OCI-LY7 (cell line): ENCODE data around the gene MLPH.

Source experiments
- EZH2phosphoT487 ChIP-seq: fragments of 200-600 bp; sonication (generic); IDR thresholded peaks from 2 replicates; pipeline ENCODE4 v1.6.1; 2018; ENCODE audit warnings: low read depth, borderline replicate concordance, mild to moderate bottlenecking, mixed run types, antibody characterized with exemption, low read length, moderate library complexity, mixed read lengths
- TF ChIP-seq, protein P1 (sequence below): fragments of 200-600 bp; sonication (generic); conservative IDR thresholded peaks from 2 replicates; pipeline ENCODE4 v1.5.1; 2014; ENCODE audit warnings: mild to moderate bottlenecking, antibody characterized with exemption, low read length, moderate library complexity, mixed read lengths

DNA sequence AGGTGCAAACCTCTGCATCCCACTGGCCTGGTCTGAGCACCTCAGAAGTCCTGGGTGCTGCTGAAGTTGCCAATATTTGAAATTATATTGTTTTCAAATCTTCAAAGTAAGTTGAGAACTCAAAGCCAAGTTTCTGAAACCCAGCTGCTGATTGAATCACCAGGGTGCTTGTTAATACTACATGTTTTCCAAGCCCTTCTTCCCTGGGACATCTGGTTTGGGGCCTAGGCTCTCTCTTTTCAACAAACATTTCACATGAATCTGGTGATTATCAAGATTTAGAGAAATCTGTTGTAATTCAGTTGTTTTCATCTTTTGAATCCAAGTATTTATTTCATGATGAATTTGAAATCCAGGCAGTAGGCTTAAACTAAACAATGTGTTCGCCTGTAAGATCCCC, 24.4 kb downstream of the MLPH start:
- TF ChIP-seq, protein P1, sequence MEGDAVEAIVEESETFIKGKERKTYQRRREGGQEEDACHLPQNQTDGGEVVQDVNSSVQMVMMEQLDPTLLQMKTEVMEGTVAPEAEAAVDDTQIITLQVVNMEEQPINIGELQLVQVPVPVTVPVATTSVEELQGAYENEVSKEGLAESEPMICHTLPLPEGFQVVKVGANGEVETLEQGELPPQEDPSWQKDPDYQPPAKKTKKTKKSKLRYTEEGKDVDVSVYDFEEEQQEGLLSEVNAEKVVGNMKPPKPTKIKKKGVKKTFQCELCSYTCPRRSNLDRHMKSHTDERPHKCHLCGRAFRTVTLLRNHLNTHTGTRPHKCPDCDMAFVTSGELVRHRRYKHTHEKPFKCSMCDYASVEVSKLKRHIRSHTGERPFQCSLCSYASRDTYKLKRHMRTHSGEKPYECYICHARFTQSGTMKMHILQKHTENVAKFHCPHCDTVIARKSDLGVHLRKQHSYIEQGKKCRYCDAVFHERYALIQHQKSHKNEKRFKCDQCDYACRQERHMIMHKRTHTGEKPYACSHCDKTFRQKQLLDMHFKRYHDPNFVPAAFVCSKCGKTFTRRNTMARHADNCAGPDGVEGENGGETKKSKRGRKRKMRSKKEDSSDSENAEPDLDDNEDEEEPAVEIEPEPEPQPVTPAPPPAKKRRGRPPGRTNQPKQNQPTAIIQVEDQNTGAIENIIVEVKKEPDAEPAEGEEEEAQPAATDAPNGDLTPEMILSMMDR: no peak
- no peak for TF ChIP-seq EZH2phosphoT487
